Thyroid gland (tissue), 4 donors: ENCODE data around the gene ANKRD2.

Experiments used
- CTCF ChIP-seq, 6 experiments: fragments of 200-600 bp in 3 of 6; fragments of 450-650 bp in 3 of 6; sonication (generic) in 3 of 6; IDR thresholded peaks; one replicate each; pipeline ENCODE4 v1.5.1; 2016 to 2019; ENCODE audit warnings: antibody characterized with exemption in 6 of 6, mild to moderate bottlenecking in 2 of 6, inconsistent platforms in 1 of 6, moderate library complexity in 1 of 6
- POLR2A ChIP-seq, 2 donors: fragments of 450-650 bp; IDR thresholded peaks; one replicate each; pipeline ENCODE4 v1.6.1; 2017; ENCODE audit warnings: antibody characterized with exemption in 2 of 2, mild to moderate bottlenecking in 2 of 2, moderate library complexity in 1 of 2

GRCh38 chr10:97590748-97591495 lies 18.3 kb downstream of the ANKRD2 start:
- TF ChIP-seq POLR2A (IDR thresholded peaks at IDR 0.05), result no peak
- no peak for TF ChIP-seq CTCF (IDR thresholded peaks at IDR 0.05)
